ENCODE measurements around the gene EIF6.

GRCh38 chr20:35235881-35236280, 48.7 kb downstream of the EIF6 start:
- TF ChIP-seq CTCF (IDR thresholded peaks at IDR 0.05; ENCODE audit: extremely low read depth in 1 of 2, insufficient read depth in 1 of 2, low read depth in 1 of 2, low read length in 2 of 2) (no peak), EZH2 (IDR thresholded peaks at IDR 0.05; ENCODE audit: borderline replicate concordance, low read depth, low read length, severe bottlenecking) (no peak), POLR2A (IDR thresholded peaks at IDR 0.05; ENCODE audit: low read depth, low read length) (no peak), POLR2AphosphoS5 (IDR thresholded peaks at IDR 0.05; ENCODE audit: insufficient read depth, low read depth, low read length) (no peak), MAX (IDR thresholded peaks at IDR 0.05; ENCODE audit: insufficient read depth, insufficient read length) (no peak), JUN (IDR thresholded peaks at IDR 0.05; ENCODE audit: borderline replicate concordance, insufficient read depth, insufficient read length, low read depth) (no peak), FOS (IDR thresholded peaks at IDR 0.05; ENCODE audit: borderline replicate concordance, insufficient read depth, low read length) (no peak)

Measured in endothelial cell of umbilical vein (primary cell).